Effector CD8-positive, alpha-beta T cell (primary cell): ENCODE results near the gene TMOD2.
A peak's percentile ranks its signal among the peaks of the same experiment; 100 is the strongest.
"Not testable (repeated sequence)": the region's sequence is repeated elsewhere in the genome, so short reads cannot be mapped to it uniquely, and the experiment has no call there.

Experiments used
- DNase-seq: peaks from one replicate; lab custom pipeline; 2025; lab: John Stamatoyannopoulos, UW

The TMOD2 gene

GRCh38 chr15:51775967-51776816 lies 24.8 kb downstream of the TMOD2 start:
- DNase-seq, result peak; percentile 8

- peak; percentile 27 for DNase-seq
These were observed 25.7 kb downstream of the TMOD2 start for GRCh38 chr15:51776952-51777569.

GRCh38 chr15:51780636-51781035 lies 29.2 kb downstream of the TMOD2 start:
- no peak for DNase-seq

GRCh38 chr15:51781506-51781905 lies 30.1 kb downstream of the TMOD2 start:
- no peak for DNase-seq

GRCh38 chr15:51782357-51782896 lies 31.0 kb downstream of the TMOD2 start:
- DNase-seq, result no peak

- DNase-seq, result no peak
These were observed 32.6 kb downstream of the TMOD2 start for GRCh38 chr15:51783967-51784366.

GRCh38 chr15:51787130-51787529 lies 35.7 kb downstream of the TMOD2 start:
- DNase-seq, result not testable (repeated sequence)

- DNase-seq, result not testable (repeated sequence)
These were observed 41.1 kb downstream of the TMOD2 start for GRCh38 chr15:51792474-51792873.

GRCh38 chr15:51793521-51794305 lies 42.3 kb downstream of the TMOD2 start:
- DNase-seq, result no peak

GRCh38 chr15:51796847-51797401 lies 45.5 kb downstream of the TMOD2 start:
- DNase-seq, result no peak

- no peak for DNase-seq
These were observed 46.9 kb downstream of the TMOD2 start for GRCh38 chr15:51798281-51798680.

- no peak for DNase-seq
These were observed 48.2 kb downstream of the TMOD2 start for GRCh38 chr15:51799282-51800252.

- no peak for DNase-seq
These were observed 50.0 kb downstream of the TMOD2 start for GRCh38 chr15:51801391-51801835.

- no peak for DNase-seq
These were observed 51.2 kb downstream of the TMOD2 start for GRCh38 chr15:51802593-51802992.

- no peak for DNase-seq
These were observed 52.6 kb downstream of the TMOD2 start for GRCh38 chr15:51803965-51804364.

GRCh38 chr15:51806123-51806522 lies 54.7 kb downstream of the TMOD2 start:
- DNase-seq, result no peak

- DNase-seq, result no peak
These were observed 58.1 kb downstream of the TMOD2 start for GRCh38 chr15:51809457-51809856.

- no peak for DNase-seq
These were observed 61.2 kb downstream of the TMOD2 start for GRCh38 chr15:51812598-51812997.

- DNase-seq, result no peak
These were observed 63.2 kb downstream of the TMOD2 start for GRCh38 chr15:51814606-51815005.

GRCh38 chr15:51816611-51817010 lies 65.2 kb downstream of the TMOD2 start:
- no peak for DNase-seq

- no peak for DNase-seq
These were observed 66.8 kb downstream of the TMOD2 start for GRCh38 chr15:51818150-51818549.
